Fibroblast of the aortic adventitia (primary cell): ENCODE results near the gene RASGRP1. TPM values are rescaled to one million over a fixed set of nuclear protein-coding genes. Genes with fewer than 3 reads are reported as not detected.
A peak's percentile ranks its signal among the peaks of the same experiment; 100 is the strongest.

Experiments
- DNase-seq: peaks from one replicate; pipeline ENCODE4 v3.0.0-alpha.2; 2010; ENCODE audit warnings: low read depth
- H3K4me3 ChIP-seq: 2 replicates; pipeline ENCODE4 v1.5.1; 2011; ENCODE audit warnings: low read depth, mild to moderate bottlenecking, control low read depth, low read length, moderate library complexity
- total RNA-seq: library from RNA; depleted of rRNA; stranded (reverse); fragments of >200 nt; gene quantifications from 2 replicates; pipeline ENCODE4 v1.2.3, GENCODE V29; 2012; ENCODE audit warnings: low replicate concordance
- TF ChIP-seq, protein P1 (sequence below): IDR thresholded peaks from 2 replicates; pipeline ENCODE4 v1.5.1; 2011; ENCODE audit warnings: mild to moderate bottlenecking, low read length, control low read depth, inconsistent platforms; ENCODE audit not compliant: insufficient read depth

RASGRP1 gene
- total RNA-seq, 1 donor, result 0.09 TPM

DNA sequence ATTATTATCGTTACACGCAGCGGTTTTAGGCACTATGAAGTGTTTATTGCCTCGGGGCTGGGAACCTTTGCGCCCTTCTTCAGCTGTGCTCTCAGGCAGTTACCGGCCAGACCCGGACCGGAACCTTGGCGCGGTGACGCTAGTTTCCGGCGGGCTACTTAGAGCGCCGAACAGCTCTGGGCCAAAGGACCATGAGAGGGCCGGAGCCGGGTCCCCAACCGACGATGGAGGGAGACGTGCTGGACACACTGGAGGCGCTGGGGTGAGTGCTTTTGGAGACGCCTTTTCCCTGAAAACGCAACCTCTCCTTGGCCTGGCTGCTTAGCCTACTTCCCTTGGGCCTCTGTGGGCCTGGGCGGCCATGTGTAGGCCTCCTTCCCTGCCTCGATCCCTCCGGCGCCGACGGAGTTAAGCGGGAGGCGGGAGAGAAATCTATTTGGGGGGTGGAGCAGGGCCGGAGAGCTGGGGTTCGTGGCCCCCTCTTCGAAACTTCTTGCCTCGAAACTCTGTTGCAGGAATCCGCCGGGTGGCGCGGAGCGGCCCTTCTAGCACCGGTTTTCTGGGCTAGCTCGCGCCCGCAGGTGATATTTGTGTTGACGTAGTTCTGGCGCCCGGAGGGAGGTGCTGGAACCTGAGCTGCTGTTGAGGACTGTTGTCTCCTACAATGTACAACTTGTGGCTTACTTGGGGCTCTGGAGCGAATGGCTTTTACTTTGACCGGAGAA is 110.5 kb downstream of the RASGRP1 start, which contains the start of gene FAM98B:
TSS of gene FAM98B (plus strand) at position 157 of the 725 bp plus-strand sequence. CDS start at position 192, 35 bp downstream.
- H3K4me3 ChIP-seq, result peak within 1 kb of the TSS; percentile 99
- peak; percentile 92 for DNase-seq
- TF ChIP-seq, protein P1, sequence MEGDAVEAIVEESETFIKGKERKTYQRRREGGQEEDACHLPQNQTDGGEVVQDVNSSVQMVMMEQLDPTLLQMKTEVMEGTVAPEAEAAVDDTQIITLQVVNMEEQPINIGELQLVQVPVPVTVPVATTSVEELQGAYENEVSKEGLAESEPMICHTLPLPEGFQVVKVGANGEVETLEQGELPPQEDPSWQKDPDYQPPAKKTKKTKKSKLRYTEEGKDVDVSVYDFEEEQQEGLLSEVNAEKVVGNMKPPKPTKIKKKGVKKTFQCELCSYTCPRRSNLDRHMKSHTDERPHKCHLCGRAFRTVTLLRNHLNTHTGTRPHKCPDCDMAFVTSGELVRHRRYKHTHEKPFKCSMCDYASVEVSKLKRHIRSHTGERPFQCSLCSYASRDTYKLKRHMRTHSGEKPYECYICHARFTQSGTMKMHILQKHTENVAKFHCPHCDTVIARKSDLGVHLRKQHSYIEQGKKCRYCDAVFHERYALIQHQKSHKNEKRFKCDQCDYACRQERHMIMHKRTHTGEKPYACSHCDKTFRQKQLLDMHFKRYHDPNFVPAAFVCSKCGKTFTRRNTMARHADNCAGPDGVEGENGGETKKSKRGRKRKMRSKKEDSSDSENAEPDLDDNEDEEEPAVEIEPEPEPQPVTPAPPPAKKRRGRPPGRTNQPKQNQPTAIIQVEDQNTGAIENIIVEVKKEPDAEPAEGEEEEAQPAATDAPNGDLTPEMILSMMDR, result no peak

DNA sequence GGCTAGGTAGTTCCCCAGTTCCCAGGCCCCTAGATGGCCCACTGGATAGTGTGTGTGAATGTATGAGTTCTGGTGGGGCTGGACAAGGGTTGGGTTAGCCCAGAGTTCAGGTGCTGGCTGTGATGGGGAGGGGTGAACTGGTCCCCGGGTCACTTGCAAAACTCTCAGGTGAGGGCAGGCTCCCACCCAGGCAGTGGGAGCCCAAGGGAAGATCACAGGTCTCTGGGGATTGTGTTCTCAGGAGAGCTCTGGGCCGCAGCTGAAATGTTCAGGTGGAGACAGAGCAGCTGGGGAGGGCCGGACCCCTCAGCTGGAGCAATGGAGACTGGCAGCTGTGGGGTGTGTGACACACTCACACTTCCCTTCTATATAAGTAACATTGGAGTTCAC is 123.5 kb downstream of the RASGRP1 start:
- TF ChIP-seq, protein P1, result no peak
- no peak overlapping the region for H3K4me3 ChIP-seq
- no peak for DNase-seq

DNA sequence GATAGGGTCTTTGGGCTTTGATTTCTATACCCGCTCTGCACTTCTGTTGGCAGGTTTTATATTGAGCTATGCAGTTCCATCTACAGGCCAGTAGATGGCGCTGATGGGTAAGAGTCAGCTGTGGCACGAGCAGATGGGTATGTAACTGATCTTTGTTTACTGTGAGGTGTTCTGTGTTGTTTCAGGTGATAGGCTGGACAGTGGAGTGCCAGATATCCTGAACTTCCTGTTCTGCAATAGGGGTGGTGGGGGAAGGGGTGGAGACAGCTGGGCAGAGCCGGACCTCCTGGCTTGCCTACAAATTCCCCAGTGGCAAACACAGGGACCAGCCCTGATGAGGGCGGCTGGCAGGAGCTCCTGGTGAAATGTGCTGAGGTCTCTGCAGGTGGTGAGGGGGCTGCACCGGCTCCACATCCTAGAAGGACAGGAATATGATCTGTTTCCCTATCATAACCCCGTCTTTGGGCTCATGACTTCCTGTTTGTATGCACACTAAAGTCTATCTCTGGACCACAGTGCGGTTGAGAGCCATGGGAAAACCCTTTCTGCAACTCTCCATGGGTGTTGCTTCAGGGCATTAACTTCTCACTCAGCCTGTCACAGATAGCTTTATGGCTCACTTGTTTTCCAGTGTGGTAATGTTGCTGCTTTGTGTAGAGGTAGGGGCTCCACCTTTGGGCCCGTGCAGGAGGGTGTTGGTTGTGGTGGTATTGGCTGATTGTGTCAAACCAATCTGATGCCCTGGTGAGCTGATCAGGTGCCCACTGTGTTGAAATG is 124.1 kb downstream of the RASGRP1 start:
- peak; percentile 73 for DNase-seq
- TF ChIP-seq, protein P1, result peak; percentile 97
- H3K4me3 ChIP-seq, result no peak overlapping the region

Other genes with a start within 250 kb of the RASGRP1 start
- 6.5 and 8.9 TPM in 2 replicates for gene FAM98B, start 110.7 kb downstream of the RASGRP1 start, total RNA-seq